ENCODE results near the gene P2RX1.
"Not testable (repeated sequence)": the region's sequence is repeated elsewhere in the genome, so short reads cannot be mapped to it uniquely, and the experiment has no call there.

The P2RX1 gene

GRCh38 chr17:3885271-3885670 is 31.0 kb downstream of the P2RX1 start:
- no peak for DNase-seq

DNA sequence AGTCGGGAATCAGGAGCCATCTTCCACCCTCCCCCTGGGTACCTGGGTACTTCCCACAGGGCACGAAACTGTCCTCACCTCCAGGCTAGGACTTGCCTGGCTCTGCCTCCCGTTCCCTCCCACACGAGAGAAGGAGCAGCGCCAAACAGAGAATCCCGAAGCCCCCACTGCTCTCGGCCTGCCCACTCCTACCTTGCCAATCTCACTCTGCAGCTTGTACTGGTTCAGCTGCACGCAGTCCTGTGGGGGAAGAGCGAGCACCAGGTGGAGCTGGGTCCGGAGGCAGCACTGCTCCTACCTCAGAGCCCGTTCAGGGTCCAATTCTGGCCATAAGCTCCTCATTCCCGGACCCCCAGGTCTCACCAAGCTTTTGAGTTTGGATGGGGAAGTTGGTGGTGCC is 32.1 kb downstream of the P2RX1 start:
- no peak for DNase-seq

- no peak for DNase-seq
Measured at GRCh38 chr17:3882276-3882675, 34.0 kb downstream of the P2RX1 start.

- DNase-seq = no peak
Measured at GRCh38 chr17:3880983-3881382, 35.3 kb downstream of the P2RX1 start.

- no peak for DNase-seq
Measured at GRCh38 chr17:3879591-3880417, 36.5 kb downstream of the P2RX1 start.

DNA sequence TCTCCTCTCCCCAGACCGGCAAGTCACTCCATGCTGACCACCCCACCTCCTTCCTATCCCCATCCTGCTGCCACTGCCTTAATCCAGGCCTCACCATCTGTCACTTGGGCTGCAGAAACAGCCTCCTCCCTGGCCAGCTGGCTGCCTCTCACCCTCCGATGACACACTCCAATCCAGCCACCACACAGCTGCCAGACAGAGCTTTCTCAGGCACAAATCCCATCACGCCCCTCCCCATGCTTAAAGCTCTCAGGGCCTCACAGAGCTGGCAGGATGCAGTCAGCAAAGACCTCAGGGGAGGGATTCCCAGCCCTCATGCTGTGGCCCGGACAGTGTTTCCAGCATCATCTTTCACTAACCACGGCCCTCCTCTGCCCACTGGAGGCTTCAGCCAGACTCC is 37.1 kb downstream of the P2RX1 start:
- DNase-seq = peak; percentile 25

GRCh38 chr17:3877220-3877619 is 39.0 kb downstream of the P2RX1 start:
- no peak for DNase-seq

- no peak for DNase-seq
Measured at GRCh38 chr17:3875317-3875716, 40.9 kb downstream of the P2RX1 start.

- DNase-seq = no peak
Measured at GRCh38 chr17:3873862-3874261, 42.4 kb downstream of the P2RX1 start.

DNA sequence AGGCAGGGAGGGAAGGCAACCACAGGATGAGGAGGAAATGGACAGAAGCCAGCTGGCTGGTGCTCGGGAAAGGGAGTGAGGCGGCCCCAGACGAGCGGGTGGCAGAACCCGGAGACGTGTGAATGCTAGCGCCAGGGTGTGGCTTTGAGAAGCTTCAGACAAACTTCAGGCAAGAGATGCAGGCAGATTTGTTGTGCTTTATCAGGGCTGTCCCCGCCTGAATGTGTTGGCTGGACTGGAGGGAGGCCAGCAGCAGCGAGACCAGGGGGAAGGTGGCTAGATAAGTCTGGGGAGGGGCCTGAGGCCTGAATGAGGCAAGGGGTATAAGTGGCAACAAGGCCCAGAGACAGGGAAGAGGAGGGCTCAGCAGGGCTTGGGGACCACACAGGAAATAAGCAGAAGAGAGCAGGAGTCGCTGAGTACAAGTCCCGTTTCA is 45.4 kb downstream of the P2RX1 start:
- DNase-seq = no peak

DNA sequence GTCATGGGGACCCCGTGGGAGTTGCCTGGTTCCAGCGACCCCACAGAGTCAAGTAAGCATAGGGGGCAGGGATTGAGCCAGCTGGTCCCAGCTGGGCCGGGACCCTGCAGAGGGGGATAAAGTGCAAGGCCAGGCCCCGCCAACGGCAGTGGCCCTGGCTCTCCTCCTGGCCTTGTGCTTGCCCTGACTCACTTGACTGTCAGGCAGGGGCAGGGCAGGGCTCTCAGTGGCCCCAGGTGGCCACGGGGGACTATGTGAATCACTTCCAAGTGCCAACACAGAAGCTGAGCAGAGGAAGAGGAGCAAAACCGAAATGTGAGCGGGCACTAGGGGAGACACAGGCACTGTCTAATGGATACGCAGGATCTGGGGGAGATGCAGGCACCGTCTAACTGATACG is 48.7 kb downstream of the P2RX1 start:
- no peak for DNase-seq

DNA sequence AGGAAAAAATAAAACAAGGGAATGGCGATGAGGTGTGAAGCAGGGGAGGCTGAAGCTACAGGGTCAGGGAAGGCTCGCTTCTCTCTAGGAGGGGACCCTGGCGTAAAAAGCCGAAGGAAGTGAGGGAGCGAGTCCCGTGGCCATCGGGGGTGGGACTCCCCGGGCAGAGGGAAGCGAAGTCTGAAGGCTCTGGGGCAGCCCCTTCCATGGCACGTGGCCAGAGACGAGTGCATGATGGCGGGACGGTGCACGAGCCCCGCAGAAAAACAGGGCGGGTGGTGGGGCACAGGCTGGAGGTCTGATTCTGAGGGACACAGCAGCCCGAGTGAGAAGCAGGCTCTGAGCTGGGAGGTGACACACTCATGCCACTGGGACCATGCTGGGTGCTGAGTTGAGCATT is 49.2 kb downstream of the P2RX1 start:
- no peak for DNase-seq

- DNase-seq = no peak
Measured at GRCh38 chr17:3866276-3866675, 50.0 kb downstream of the P2RX1 start.

GRCh38 chr17:3865176-3865575 is 51.1 kb downstream of the P2RX1 start:
- DNase-seq = no peak

DNA sequence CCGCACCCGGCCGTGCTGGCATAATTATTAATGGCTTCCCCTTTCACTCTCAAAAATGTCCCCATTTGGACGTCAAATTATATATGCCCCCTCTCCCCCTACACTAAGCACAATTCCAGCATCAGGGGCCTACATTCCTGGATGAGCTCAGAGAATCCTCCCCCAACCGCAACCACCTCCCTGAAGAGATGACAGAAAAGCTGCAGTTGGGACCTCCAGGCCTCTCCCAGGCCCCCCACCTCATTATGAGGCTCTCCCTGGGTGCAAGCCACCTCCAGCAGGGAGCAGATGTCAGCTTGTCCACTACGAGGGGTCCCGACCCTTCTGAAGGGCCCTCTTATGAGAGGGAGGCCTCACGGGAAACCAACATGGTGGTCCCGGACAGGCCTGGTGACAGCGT is 51.7 kb downstream of the P2RX1 start:
- DNase-seq = no peak

DNA sequence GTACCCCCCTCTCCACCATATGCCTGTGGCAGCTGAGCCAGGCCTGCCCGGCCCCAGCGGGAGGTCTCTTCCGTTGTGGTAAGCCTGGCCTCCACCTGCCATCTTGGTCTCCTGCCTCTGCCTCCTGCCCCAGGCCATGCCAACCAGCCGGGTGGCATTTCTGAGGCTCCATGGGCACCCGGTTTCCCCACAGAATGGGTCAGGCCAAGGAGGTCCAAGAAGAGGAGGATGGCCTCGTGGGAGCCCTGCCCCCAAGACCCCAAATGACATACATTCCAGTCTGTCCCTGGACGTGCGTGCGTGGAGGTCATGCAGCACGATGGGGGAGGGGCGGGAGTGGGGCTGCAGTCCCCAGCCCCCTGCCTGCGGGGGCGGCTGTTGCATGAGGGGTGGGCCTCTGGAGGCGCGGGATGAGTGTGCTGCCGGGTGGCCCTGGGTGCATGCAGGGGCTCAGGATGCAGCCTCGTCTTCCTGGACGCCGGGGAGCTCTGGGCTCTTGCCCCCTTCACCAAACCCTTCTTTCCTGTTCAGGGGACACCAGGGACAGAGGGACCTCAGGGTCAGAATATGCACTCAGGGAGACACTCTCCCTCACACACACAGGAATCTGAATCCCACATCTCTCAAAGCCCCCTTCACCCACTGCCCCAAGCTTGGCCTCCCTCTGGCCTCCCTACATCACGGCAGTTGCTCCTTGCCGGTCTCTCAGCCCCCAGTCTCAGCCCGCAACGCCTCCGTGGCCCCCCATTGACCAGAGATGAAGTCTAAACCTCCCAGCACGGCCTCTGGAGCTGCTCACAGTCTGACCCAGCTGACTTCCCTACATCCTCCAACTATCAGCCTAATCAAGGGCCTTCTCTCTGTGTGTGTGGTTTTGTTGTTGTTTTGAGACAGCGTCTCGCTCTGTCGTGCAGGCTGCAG is 54.2 kb downstream of the P2RX1 start:
- no peak for DNase-seq

- no peak for DNase-seq
Measured at GRCh38 chr17:3860939-3861700, 55.1 kb downstream of the P2RX1 start.

GRCh38 chr17:3859940-3860339 is 56.3 kb downstream of the P2RX1 start:
- no peak for DNase-seq

DNA sequence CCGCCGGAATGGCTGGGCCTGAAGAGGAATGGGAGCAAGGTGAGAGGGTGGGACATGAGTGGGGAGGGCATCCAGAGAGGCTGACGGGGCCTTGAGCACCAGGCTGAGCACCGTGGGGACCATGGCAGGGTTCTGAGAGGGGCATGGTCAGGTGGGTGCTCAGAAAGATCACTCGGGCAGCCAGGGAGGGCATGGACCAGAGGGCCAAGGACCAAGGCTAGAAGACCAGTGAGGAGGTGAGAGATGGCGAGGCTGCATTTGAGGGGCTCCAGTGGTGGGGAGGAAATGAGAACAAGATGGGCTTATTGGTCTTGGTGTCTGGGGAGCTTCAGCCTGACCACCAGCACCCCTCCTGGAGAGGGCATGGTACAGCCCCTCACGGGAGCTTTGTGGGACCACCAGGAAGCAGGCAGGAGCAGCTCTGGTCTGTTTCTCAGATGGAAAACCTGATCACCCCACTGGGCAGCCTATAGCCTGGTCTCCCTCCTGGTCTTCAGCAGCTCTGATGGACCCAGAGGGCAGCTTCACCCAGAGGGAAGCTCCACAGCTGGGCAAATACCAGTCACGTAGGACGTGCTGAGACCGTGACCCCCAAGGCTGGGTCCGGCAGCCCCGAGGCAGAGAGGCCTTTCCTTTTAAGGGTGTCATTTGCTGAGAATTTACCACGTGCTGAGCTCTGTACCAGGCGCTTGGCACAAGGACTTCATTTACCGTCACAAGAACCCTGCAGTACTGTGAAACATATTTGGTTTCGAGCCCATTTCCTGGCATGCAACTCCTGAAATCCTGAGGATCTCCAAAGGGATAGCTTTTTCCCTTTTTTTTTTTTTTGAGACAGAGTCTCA is 58.8 kb downstream of the P2RX1 start:
- no peak for DNase-seq

GRCh38 chr17:3854204-3854603 is 62.1 kb downstream of the P2RX1 start:
- DNase-seq = not testable (repeated sequence)

DNA sequence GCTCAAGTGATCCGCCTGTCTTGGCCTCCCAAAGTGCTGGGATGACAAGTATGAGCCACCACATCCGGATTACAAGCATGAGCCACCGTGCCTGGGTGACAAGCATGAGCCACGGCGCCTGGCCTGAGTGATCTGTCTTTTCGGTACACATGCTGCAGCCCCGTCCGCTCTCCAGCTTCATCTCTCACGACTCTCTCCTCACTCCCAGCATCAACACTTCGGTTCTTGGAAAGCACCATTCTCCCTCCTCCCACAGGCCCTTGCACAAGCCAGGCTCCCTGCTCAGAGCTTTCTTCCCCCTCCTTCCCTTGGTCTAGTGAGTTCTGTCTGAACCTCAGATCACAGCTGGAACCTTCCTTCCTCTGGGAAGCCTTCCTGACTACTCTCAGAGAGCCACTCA is 63.7 kb downstream of the P2RX1 start:
- no peak for DNase-seq

- no peak for DNase-seq
Measured at GRCh38 chr17:3851461-3852100, 64.7 kb downstream of the P2RX1 start.

All from amniotic stem cell (primary cell).